ENCODE measurements around the gene CECR2.

CECR2 gene

GRCh38 chr22:17368554-17369438 is 464 bp upstream of the CECR2 start:
- peak; percentile 59 for DNase-seq

GRCh38 chr22:17370026-17370765 is 936 bp downstream of the CECR2 start:
- DNase-seq = peak; percentile 58

GRCh38 chr22:17370766-17371432 is 1.6 kb downstream of the CECR2 start:
- DNase-seq = no peak

GRCh38 chr22:17371448-17371847 is 2.2 kb downstream of the CECR2 start:
- no peak for DNase-seq

GRCh38 chr22:17373855-17374254 is 4.6 kb downstream of the CECR2 start:
- DNase-seq = no peak

- DNase-seq = no peak
Measured at GRCh38 chr22:17375914-17376614, 6.8 kb downstream of the CECR2 start.

GRCh38 chr22:17376950-17377349 is 7.7 kb downstream of the CECR2 start:
- no peak for DNase-seq

GRCh38 chr22:17379944-17380343 is 10.7 kb downstream of the CECR2 start:
- DNase-seq = no peak

- no peak for DNase-seq
Measured at GRCh38 chr22:17380359-17381087, 11.3 kb downstream of the CECR2 start.

- DNase-seq = no peak
Measured at GRCh38 chr22:17381192-17381913, 12.1 kb downstream of the CECR2 start.

GRCh38 chr22:17384612-17385330 is 15.5 kb downstream of the CECR2 start:
- no peak for DNase-seq

GRCh38 chr22:17387356-17387755 is 18.1 kb downstream of the CECR2 start:
- no peak for DNase-seq

GRCh38 chr22:17388235-17388634 is 19.0 kb downstream of the CECR2 start:
- DNase-seq = no peak

- no peak for DNase-seq
Measured at GRCh38 chr22:17390087-17390486, 20.8 kb downstream of the CECR2 start.

- DNase-seq = no peak
Measured at GRCh38 chr22:17396516-17396915, 27.3 kb downstream of the CECR2 start.

GRCh38 chr22:17397756-17398547 is 28.7 kb downstream of the CECR2 start:
- no peak for DNase-seq

GRCh38 chr22:17400305-17400704 is 31.0 kb downstream of the CECR2 start:
- DNase-seq = no peak

- no peak for DNase-seq
Measured at GRCh38 chr22:17401728-17402127, 32.5 kb downstream of the CECR2 start.

- DNase-seq = no peak
Measured at GRCh38 chr22:17402293-17402692, 33.0 kb downstream of the CECR2 start.

GRCh38 chr22:17403906-17404305 is 34.6 kb downstream of the CECR2 start:
- no peak for DNase-seq
